GM18511 (cell line): ENCODE data around the gene DPEP3.

Experiments used
- ATAC-seq: cut with Tn5 transposase; IDR thresholded peaks from one replicate; pipeline ENCODE4 v1.9.1; 2021; ENCODE audit warnings: mild to moderate bottlenecking, moderate library complexity; ENCODE audit not compliant: unreplicated experiment

The DPEP3 gene

DNA sequence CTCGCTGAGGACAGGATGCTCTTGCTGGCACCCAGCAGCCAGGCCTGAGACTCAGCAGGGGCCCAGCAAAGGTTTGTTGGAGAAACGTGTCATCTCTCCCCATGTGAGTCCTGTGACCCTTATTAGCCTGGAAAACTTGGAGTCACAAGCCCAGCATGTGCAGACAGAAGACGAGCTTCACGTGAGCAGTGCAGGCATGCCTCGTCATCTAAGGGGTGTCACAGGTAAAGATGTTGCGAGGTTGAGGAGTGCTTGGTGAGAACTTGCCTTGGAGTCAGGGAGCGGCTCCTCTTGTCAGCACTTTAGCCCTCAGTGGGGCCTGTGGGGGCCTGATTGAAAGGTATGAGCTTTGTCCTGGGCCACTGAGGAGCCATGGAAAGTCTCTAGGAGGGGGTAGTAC, 46.5 kb downstream of the DPEP3 start:
- no peak for ATAC-seq

GRCh38 chr16:67932462-67932840, 47.8 kb downstream of the DPEP3 start:
- ATAC-seq = no peak

DNA sequence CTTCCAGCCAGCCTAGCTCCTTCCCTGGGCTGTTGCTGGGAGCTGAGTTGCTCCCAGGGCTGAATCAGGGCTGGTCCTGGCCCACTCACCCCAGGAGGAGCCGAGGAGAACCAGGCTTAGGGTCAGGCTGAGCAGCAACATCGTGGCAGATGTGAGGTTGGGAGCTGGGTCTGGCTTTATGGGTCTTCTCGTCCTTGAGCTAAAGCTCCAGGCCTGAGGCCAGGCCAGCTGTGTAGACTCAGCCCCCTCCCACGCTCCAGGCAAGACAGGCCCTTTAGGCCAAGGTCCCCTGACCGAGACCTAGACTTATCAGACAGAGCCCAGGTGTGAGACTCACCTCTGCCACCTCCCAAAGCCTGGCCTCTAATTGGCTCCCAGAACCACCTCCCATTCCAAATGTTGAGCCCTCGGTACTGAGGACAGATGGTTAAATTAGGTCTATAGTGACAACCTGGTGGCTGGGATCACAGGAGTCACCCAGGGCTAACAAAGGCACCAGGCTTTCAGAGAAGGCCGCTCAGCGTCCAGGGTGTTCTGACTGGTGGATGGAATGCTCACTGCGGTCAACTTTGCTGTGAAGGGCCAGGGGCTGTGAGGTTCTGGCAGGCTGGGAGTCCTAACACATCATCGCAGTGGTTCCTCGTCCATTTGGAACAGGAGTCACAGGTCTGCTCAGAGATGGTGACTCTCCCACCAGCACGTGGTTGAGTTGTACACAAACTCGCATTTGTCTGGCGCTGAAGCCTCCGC, 48.4 kb downstream of the DPEP3 start, which contains the start of gene CTRL:
TSS of gene CTRL (minus strand) at position 151 of the 750 bp plus-strand sequence. CDS start at position 141, 10 bp downstream.
- no peak for ATAC-seq

DNA sequence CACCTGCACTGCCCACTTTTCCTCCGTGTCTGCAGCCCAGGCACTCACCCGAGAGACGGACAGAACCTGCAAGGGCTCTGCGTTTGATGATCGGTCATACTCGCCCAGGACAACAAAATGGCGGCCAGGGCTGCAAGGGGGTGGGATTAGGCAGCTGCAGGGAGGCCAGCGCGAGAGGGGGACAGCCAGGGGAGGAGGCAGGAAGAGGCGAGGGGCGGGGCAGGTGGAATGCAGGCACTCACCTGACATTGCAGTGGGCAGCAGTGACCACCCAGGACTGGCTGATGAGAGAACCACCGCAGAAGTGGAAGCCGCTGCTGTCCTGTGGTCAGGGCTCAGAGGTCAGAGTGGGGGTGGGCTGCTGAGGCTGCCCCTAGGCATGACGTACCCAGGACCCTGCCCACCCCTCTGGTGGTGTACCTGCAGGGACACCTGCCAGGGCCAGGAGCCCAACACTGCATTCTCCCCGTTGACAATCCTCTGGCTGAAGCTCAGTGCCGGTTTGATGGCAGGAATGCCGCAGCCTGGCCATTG, 49.6 kb downstream of the DPEP3 start:
- no peak for ATAC-seq

DNA sequence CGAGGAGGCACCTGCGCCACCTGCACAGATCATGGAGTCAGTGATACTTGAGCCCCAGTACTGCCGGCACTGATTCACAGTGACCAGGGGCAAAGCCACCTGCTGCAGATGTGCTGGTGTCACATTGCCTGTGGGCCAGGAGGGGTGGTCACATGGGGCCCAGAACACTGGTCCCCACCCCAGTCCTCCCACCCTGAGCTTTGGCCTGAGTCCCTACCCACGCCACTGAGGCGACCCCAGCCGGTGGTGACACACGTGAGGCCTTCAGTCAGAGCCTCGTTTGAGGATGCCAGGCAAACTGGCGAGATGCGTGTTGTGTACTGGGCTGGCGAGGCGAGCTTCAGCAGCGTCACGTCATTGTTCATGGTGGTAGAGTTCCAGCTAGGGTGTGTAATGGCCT, 50.1 kb downstream of the DPEP3 start:
- no peak for ATAC-seq

GRCh38 chr16:67928561-67929364, 51.5 kb downstream of the DPEP3 start:
- ATAC-seq = no peak

DNA sequence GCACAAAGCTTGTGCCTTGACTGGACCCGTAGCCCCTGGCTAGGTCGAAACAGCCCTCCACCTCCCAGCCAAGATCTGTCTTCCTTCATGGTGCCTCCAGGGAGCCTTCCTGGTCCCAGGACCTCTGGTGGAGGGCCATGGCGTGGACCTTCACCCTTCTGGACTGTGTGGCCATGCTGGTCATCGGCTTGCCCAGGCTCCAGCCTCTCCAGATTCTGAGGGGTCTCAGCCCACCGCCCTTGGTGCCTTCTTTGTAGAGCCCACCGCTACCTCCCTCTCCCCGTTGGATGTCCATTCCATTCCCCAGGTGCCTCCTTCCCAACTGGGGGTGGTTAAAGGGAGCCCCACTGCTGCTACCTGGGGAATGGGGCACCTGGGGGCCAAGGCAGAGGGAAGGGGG, 52.2 kb downstream of the DPEP3 start:
- no peak for ATAC-seq

DNA sequence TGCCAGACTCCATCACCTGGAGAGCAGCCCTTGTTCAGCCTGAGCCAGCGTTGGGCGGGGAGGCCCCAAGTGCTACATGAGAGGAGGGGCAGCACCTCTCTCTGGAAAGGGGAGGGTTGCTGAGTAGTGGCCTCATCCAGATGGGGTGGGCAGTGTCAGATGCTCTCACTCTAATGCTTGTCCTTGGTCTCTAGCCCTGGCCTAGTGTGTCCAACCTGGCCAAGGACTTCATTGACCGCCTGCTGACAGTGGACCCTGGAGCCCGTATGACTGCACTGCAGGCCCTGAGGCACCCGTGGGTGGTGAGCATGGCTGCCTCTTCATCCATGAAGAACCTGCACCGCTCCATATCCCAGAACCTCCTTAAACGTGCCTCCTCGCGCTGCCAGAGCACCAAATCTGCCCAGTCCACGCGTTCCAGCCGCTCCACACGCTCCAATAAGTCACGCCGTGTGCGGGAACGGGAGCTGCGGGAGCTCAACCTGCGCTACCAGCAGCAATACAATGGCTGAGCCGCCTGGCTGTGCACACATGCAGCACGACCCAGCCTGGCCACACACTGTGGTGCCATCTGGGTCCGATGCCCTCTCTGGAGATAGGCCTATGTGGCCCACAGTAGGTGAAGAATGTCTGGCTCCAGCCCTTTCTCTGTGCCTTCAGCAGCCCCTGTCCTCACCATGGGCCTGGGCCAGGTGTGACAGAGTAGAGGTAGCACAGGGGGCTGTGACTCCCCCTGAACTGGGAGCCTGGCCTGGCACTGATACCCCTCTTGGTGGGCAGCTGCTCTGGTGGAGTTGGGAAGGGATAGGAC, 53.0 kb downstream of the DPEP3 start:
- no peak for ATAC-seq

DNA sequence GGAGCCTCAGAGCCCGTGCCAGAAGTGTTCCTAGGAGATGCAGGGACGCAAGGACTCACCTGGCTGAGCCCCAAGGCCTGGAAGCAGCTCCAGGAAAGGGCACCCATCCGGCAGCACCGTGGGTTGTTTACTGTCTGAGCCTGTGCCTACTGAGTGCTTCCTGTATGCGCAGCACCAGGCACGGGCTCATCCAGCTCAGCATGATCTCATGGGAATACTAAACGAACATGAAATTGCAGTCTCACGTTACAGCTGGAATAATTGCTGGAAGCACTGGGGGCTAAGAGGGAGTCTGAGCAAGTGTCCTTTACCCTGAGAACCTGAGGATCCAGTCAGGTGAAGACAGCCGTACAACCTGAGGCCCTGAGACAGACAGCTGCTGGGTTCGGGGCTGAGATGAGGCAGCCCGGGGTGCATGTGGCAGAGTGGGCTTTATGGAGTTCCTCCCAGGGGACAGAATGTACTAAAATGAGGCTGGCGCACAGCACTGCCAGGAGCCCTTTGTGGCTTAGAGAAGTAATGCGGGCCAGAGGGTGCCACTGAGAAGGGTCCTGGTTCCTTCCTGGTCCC, 54.0 kb downstream of the DPEP3 start:
- ATAC-seq = no peak
